GM10248 (cell line): ENCODE data around the gene HADHB.

Experiments used
- CTCF ChIA-PET: fragments of 300-600 bp; sonication (Branson Sonifier 250); formaldehyde crosslinking; extraction: SDS; loops from one replicate; lab custom pipeline; 2021; ENCODE audit warnings: antibody characterized with exemption; lab: Yijun Ruan, JAX
- POLR2A ChIA-PET: fragments of 350-650 bp; sonication (Branson Sonifier 250); formaldehyde crosslinking; extraction: SDS; loops from one replicate; lab custom pipeline; 2020; ENCODE audit warnings: antibody characterized with exemption; lab: Yijun Ruan, JAX
- DNase-seq: peaks from one replicate; pipeline ENCODE4 v3.0.0; 2012; ENCODE audit errors: extremely low spot score
- TF ChIP-seq, protein P1 (sequence below): IDR thresholded peaks from 2 replicates; pipeline ENCODE4 v1.5.1; 2012; ENCODE audit warnings: mild to moderate bottlenecking, low read depth; ENCODE audit errors: extremely low read depth, missing control alignments, control extremely low read depth

HADHB gene

DNA sequence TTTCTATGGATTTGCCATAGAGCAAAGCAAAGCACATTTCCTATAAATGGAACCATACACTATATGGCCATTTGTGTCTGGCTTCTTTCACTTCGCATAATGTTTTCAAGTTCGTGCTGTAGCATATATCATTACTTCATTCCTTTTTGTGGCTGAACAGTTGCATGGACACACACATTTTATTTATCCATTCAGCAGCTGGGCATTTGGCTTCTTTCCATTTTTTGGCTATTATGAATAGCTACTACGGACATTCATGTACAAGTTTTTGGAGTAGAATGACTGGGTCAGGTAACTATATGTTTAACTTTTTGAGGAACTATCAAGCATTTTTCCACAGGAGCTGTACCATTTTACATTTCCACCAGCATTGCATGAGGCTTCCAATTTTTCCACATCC, 90.5 kb downstream of the HADHB start:
- POLR2A ChIA-PET: no interaction called here
- TF ChIP-seq, protein P1, sequence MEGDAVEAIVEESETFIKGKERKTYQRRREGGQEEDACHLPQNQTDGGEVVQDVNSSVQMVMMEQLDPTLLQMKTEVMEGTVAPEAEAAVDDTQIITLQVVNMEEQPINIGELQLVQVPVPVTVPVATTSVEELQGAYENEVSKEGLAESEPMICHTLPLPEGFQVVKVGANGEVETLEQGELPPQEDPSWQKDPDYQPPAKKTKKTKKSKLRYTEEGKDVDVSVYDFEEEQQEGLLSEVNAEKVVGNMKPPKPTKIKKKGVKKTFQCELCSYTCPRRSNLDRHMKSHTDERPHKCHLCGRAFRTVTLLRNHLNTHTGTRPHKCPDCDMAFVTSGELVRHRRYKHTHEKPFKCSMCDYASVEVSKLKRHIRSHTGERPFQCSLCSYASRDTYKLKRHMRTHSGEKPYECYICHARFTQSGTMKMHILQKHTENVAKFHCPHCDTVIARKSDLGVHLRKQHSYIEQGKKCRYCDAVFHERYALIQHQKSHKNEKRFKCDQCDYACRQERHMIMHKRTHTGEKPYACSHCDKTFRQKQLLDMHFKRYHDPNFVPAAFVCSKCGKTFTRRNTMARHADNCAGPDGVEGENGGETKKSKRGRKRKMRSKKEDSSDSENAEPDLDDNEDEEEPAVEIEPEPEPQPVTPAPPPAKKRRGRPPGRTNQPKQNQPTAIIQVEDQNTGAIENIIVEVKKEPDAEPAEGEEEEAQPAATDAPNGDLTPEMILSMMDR: no peak
- no peak for DNase-seq
- CTCF ChIA-PET: no interaction called here

DNA sequence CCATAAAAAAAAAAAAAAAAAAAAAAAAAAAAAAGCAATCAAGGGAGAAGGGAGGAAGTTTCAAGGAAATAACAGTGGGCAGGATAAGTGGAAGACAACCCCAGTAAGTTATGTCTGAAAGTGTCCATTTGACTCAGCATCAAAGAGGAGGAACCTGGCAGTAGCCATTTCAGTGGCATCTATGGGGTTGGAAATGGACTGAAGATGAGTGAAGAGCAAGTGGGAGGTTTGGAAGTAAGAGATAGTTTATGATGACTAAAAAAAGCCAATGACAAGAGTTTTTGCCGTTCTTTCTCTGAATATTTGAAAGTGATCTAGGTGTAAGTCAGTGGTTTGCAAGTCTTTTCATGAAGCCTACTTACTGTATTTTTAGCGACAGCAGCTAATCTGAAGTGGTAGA, 92.0 kb downstream of the HADHB start:
- POLR2A ChIA-PET: no interaction called here
- TF ChIP-seq, protein P1: no peak
- no peak for DNase-seq
- CTCF ChIA-PET: interaction anchor here (0.8 to 1.6 kb wide), 3 partner anchors 9 to 484 kb away, joined by 3 to 5 read pairs (median 3); partner anchors contain the start of gene SELENOI

DNA sequence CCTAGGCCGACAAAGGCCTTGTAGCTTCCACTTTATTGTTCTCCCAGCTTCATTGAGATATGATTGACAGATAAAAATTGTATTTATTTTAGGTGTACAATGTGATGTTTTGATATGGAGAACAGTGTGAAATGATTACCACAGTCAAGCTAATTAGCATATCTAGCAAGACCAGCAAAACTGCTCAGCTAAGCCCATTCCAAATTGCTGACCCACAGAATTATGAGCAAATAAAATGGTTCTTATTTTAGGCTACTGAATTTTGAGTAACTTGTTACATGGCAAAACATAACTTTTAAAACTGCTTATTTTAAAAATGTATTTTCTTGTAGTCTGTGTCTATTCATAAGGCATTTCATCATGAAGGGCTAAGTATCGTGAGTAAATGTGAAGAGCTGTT, 92.6 kb downstream of the HADHB start:
- DNase-seq: no peak
- ChIA-PET CTCF (interaction anchor here (0.8 to 1.6 kb wide), 2 partner anchors 8 to 485 kb away, joined by 3 to 5 read pairs; partner anchors contain the start of gene SELENOI), POLR2A (no interaction called here)
- TF ChIP-seq, protein P1: no peak
